Fibroblast of mammary gland (primary cell): ENCODE data around the gene FAM184B.
A peak's percentile ranks its signal among the peaks of the same experiment; 100 is the strongest.

Experiments
- DNase-seq: peaks from one replicate; pipeline ENCODE4 v3.0.0-alpha.2; 2010; ENCODE audit warnings: low read depth
- H3K4me3 ChIP-seq: 2 replicates; pipeline ENCODE4 v1.5.1; 2011; ENCODE audit warnings: low read depth, mild to moderate bottlenecking, low read length, moderate library complexity; ENCODE audit not compliant: control insufficient read depth
- TF ChIP-seq, protein P1 (sequence below): conservative IDR thresholded peaks from 2 replicates; pipeline ENCODE4 v1.5.1; 2011; ENCODE audit warnings: low read depth, low read length, inconsistent platforms; ENCODE audit not compliant: control insufficient read depth, insufficient read depth

Gene FAM184B

DNA sequence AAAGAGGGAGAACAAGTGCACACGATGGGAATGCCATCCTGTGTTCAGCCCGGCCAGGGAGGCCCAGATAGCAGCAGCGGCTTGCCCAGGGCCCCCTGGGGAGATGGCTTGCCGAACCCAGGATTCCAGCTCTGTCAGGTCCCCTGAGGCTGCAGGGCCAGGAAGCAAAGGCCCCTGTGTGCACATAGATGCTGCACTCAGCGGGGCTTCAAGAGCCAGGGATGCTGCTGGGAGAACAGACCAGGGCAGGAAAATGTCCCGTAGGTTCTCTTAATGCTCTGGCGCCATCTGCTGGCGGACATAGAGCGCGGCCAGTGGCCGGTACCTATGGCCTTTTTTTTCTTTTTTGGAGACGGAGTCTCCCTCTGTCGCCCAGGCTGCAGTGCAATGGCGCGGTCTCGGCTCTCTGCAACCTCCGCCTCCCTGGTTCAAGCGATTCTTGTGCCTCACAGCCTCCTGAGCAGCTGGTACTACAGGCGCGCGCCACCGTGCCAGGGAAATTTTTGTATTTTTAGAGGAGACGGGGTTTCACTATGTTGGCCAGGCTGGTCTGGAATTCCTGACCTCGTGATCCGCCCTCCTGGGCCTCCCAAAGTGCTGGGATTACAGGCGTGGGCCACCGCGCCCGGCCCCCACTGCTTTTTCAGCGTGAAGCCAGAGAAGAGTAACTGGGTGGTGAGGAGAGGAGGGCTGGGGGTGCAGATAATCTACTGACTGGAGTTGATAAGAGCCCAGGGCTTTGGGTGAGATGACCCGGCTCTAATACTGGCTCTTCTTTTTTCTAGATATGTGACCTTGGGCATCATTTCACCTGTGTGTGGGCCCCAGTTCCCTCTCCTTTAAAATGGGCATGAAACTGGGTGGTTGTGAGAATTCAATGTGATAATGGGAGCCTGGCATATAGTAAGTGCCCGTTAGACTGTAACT, 144.5 kb downstream of the FAM184B start:
- TF ChIP-seq, protein P1, sequence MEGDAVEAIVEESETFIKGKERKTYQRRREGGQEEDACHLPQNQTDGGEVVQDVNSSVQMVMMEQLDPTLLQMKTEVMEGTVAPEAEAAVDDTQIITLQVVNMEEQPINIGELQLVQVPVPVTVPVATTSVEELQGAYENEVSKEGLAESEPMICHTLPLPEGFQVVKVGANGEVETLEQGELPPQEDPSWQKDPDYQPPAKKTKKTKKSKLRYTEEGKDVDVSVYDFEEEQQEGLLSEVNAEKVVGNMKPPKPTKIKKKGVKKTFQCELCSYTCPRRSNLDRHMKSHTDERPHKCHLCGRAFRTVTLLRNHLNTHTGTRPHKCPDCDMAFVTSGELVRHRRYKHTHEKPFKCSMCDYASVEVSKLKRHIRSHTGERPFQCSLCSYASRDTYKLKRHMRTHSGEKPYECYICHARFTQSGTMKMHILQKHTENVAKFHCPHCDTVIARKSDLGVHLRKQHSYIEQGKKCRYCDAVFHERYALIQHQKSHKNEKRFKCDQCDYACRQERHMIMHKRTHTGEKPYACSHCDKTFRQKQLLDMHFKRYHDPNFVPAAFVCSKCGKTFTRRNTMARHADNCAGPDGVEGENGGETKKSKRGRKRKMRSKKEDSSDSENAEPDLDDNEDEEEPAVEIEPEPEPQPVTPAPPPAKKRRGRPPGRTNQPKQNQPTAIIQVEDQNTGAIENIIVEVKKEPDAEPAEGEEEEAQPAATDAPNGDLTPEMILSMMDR = peak; percentile 84
- peak; percentile 74 for DNase-seq
- no peak overlapping the region for H3K4me3 ChIP-seq

GRCh38 chr4:17636341-17636695, 145.1 kb downstream of the FAM184B start:
- TF ChIP-seq, protein P1 = no peak
- no peak overlapping the region for H3K4me3 ChIP-seq
- no peak for DNase-seq

DNA sequence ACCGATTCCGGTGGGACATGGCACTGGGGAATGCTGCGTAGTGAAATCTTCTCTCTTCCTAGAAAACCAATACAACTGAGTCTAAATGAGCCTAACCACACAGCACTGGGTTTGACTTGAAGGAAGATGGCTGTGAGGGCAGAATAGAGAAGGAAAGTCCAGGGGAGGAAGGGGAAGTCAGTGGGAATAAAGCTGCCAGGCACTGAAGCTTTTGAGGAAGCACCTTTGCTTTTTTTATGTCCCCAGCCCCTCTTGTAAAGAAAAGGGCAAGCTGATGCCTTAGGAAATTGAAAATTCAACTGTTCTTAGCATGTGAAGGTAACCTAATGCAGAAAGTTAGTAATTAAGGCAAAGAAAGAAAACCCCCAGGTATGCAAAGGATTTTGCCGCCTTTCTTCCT, 146.4 kb downstream of the FAM184B start:
- TF ChIP-seq, protein P1 = no peak
- no peak overlapping the region for H3K4me3 ChIP-seq
- no peak for DNase-seq

DNA sequence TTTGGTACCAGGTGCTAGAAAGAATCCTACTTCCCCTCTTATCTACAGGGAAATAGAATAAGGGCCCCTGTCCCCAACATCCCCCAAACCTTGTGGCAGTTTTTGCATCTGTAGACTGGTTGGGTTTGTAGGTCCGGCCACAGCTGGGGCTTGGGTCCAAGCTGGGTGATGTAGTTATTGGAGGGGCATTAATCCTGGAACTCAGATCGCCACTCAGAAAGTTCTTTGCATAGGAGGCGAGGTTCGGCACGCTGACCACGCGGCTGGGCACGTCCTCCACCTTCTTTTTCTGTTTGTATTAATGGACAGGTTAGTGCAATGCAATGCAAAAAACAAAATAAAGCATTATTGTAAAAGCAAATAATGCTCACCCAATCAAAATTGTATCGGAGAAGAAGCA, 147.8 kb downstream of the FAM184B start:
- TF ChIP-seq, protein P1 = no peak
- no peak overlapping the region for H3K4me3 ChIP-seq
- DNase-seq = no peak

DNA sequence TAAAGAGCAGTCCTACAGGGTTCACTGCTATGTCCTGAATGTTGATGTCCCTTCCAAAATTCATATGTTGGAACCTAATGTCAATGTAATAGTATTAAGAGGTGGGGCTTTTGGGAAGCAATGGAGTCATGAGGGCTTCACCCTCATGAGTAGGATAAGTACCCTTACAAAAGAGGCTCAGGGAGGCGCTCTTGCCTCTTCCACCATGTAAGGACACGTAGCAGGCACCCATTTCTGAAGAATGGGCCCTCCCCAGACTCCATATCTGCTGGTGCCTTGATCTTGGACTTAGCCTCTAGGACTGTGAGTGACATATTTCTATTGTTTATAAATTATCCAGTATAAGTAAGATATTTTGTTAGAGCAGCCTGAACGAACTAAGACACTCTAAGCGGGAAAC, 151.2 kb downstream of the FAM184B start:
- TF ChIP-seq, protein P1 = no peak
- DNase-seq = no peak

DNA sequence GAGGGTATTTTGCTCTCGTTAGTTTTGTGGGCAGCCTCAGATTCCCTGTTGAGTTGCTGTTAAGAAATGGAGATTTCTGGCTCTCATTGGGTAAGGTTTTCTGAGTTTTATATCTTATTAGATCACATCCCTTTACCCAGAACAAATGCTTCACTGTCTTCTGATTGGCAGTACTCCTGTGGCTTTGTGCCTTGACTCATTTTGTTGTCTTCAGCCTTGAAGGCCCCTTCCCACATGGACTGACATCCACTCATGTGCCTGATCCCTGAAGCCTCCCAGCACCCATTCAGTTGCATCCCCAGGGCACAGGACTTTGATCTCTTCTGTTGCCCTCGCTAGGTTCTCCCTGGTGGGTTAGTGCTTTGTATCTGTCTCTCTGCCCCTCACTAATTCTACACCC, 156.6 kb downstream of the FAM184B start:
- DNase-seq = no peak
- no peak overlapping the region for H3K4me3 ChIP-seq
- TF ChIP-seq, protein P1 = no peak

More for the DNA sequence above, 151.2 kb downstream of the FAM184B start:
- no peak overlapping the region for H3K4me3 ChIP-seq
